ENCODE results near the gene ABI3.

DNA sequence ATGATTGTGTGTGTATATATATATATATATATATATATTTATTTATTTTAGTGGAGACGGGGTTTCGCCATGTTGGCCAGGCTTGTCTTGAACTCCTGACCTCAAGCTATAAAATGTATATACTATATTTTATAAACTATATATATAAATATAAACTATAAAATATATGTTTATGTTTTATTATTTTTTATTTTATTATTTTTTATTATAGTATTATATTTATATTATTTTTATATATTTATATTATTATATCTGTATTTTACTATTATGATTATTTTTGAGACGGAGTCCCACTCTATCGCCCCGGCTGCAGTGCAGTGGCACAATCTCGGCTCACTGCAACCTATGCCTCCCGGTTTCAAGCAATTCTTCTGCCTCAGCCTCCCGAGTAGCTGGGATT is 30.5 kb downstream of the ABI3 start:
- TF ChIP-seq RAD21 (IDR thresholded peaks at IDR 0.05) (no peak), HNF4A (conservative IDR thresholded peaks at IDR 0.05) (no peak), SP1 (IDR thresholded peaks at IDR 0.05) (no peak)
- TF ChIP-seq, protein P1, sequence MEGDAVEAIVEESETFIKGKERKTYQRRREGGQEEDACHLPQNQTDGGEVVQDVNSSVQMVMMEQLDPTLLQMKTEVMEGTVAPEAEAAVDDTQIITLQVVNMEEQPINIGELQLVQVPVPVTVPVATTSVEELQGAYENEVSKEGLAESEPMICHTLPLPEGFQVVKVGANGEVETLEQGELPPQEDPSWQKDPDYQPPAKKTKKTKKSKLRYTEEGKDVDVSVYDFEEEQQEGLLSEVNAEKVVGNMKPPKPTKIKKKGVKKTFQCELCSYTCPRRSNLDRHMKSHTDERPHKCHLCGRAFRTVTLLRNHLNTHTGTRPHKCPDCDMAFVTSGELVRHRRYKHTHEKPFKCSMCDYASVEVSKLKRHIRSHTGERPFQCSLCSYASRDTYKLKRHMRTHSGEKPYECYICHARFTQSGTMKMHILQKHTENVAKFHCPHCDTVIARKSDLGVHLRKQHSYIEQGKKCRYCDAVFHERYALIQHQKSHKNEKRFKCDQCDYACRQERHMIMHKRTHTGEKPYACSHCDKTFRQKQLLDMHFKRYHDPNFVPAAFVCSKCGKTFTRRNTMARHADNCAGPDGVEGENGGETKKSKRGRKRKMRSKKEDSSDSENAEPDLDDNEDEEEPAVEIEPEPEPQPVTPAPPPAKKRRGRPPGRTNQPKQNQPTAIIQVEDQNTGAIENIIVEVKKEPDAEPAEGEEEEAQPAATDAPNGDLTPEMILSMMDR (IDR thresholded peaks at IDR 0.05; ENCODE audit: low read depth, low read length, missing input control): no peak
- TF ChIP-seq, protein P2, sequence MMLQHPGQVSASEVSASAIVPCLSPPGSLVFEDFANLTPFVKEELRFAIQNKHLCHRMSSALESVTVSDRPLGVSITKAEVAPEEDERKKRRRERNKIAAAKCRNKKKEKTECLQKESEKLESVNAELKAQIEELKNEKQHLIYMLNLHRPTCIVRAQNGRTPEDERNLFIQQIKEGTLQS (IDR thresholded peaks at IDR 0.05): no peak
